DND-41 (cell line): ENCODE data around the gene MROH7.

ENCODE experiments used
- ATAC-seq: fragments of 200-7000 bp; cut with Tn5 transposase; 3 replicates; pipeline ENCODE4 v1.9.1; 2021; ENCODE audit warnings: low read depth; ENCODE audit not compliant: insufficient read depth
- DNase-seq: peaks from one replicate; pipeline ENCODE4 v3.0.0-alpha.2; 2020
- H2AFZ ChIP-seq: 2 replicates; pipeline ENCODE4 v1.6.0; 2012; ENCODE audit warnings: low read depth, low read length
- H3K27ac ChIP-seq: 2 replicates; pipeline ENCODE4 v1.5.1; 2012; ENCODE audit warnings: low read length, inconsistent platforms
- H3K27me3 ChIP-seq: fragments of 200-600 bp; sonication (generic); 2 replicates; pipeline ENCODE4 v1.6.0; 2012; ENCODE audit warnings: low read length, mild to moderate bottlenecking, inconsistent platforms; ENCODE audit not compliant: insufficient read depth, poor library complexity
- H3K36me3 ChIP-seq: 2 replicates; pipeline ENCODE4 v1.5.1; 2012; ENCODE audit warnings: low read length, inconsistent platforms; ENCODE audit not compliant: insufficient read depth
- H3K4me1 ChIP-seq: 2 replicates; pipeline ENCODE4 v1.5.1; 2012; ENCODE audit warnings: mild to moderate bottlenecking, low read length; ENCODE audit not compliant: insufficient read depth
- H3K4me2 ChIP-seq: 2 replicates; pipeline ENCODE4 v1.6.0; 2012; ENCODE audit warnings: mild to moderate bottlenecking, moderate library complexity, low read length, inconsistent platforms; ENCODE audit not compliant: insufficient read depth
- H3K4me3 ChIP-seq, 2 experiments: fragments of 200-600 bp in 1 of 2; shearing (Covaris generic) in 1 of 2; 2 replicates each; pipeline ENCODE4 v1.5.1; 2012 to 2016; ENCODE audit warnings: inconsistent platforms in 2 of 2, low read length in 2 of 2, mild to moderate bottlenecking in 2 of 2, low read depth in 1 of 2, moderate library complexity in 1 of 2
- H3K79me2 ChIP-seq: 2 replicates; pipeline ENCODE4 v1.6.0; 2012; ENCODE audit warnings: low read length, inconsistent platforms; ENCODE audit not compliant: insufficient read depth
- H3K9ac ChIP-seq: 2 replicates; pipeline ENCODE4 v1.6.0; 2012; ENCODE audit warnings: low read depth, mild to moderate bottlenecking, inconsistent platforms, low read length, moderate library complexity
- H3K9me3 ChIP-seq: 2 replicates; pipeline ENCODE4 v1.5.1; 2012; ENCODE audit warnings: low read length, moderate library complexity, mild to moderate bottlenecking, inconsistent platforms; ENCODE audit not compliant: insufficient read depth, severe bottlenecking
- H4K20me1 ChIP-seq: 2 replicates; pipeline ENCODE4 v1.6.0; 2012; ENCODE audit warnings: low read length; ENCODE audit not compliant: insufficient read depth
- CTCF ChIP-seq: IDR thresholded peaks from 2 replicates; pipeline ENCODE4 v1.5.1; 2012; ENCODE audit warnings: borderline replicate concordance, low read length, moderate library complexity, mild to moderate bottlenecking; ENCODE audit not compliant: poor library complexity, severe bottlenecking; ENCODE audit errors: extremely low read depth
- EZH2 ChIP-seq: IDR thresholded peaks from 3 replicates; pipeline ENCODE4 v1.6.1; 2012; ENCODE audit warnings: borderline replicate concordance, low read depth, mild to moderate bottlenecking, moderate library complexity, low read length, inconsistent platforms; ENCODE audit not compliant: severe bottlenecking

The MROH7 gene

GRCh38 chr1:54705153-54705552 lies 63.6 kb downstream of the MROH7 start:
- Histone ChIP-seq H3K27ac (no peak overlapping the region), H3K4me1 (no peaks in the 10 kb centered on the region), H3K36me3 (no peaks in the 10 kb centered on the region), H4K20me1 (no peaks in the 10 kb centered on the region; the same call in 1 of the 2 replicates), H3K9me3 (no peaks in the 10 kb centered on the region), H3K4me2 (no peak overlapping the region), H3K79me2 (no peaks in the 10 kb centered on the region), H3K4me3 (no peak overlapping the region), H3K27me3 (no peaks in the 10 kb centered on the region), H3K9ac (no peak overlapping the region), H2AFZ (no peak overlapping the region)
- TF ChIP-seq CTCF (no peak), EZH2 (no peak)
- ATAC-seq: no peak; the same call in 2 of the 3 replicates
- DNase-seq: peak; percentile 20

- no peaks in the 10 kb centered on the region; the same call in 1 of the 2 replicates for H4K20me1 ChIP-seq
- no peak overlapping the region for H3K9ac ChIP-seq
- no peak overlapping the region for H3K4me2 ChIP-seq
- no peaks in the 10 kb centered on the region for H3K27me3 ChIP-seq
- DNase-seq: no peak
- no peak overlapping the region for H2AFZ ChIP-seq
- no peak overlapping the region for H3K4me3 ChIP-seq
- no peak for TF ChIP-seq CTCF
- TF ChIP-seq EZH2: no peak
- no peak overlapping the region for H3K27ac ChIP-seq
- H3K9me3 ChIP-seq: no peaks in the 10 kb centered on the region
- no peaks in the 10 kb centered on the region for H3K4me1 ChIP-seq
- H3K79me2 ChIP-seq: no peaks in the 10 kb centered on the region
- H3K36me3 ChIP-seq: no peaks in the 10 kb centered on the region
- ATAC-seq: no peak
Observed at GRCh38 chr1:54706419-54706818, 64.8 kb downstream of the MROH7 start.

DNA sequence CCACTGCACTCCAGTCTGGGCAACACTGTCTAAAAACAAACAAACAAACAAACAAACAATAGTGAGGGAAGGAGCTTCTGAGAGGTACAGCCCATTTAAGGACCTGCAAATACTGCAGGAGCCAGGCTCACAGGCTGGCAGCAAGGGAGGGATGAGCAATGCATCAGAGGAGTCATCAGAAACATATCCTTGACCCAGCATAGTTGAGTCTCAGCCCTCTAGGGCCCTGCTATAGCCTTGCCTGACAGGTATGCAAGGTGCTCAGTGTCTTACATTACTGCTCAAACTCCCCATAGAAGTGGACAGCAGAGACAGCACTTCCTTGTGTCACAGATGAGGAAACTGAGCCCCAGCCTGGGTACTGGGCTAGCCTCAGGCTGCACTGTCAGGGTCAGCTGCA lies 66.8 kb downstream of the MROH7 start:
- DNase-seq: no peak
- Histone ChIP-seq H3K4me2 (no peak overlapping the region), H3K27ac (no peak overlapping the region), H3K79me2 (no peaks in the 10 kb centered on the region), H3K36me3 (no peaks in the 10 kb centered on the region), H3K9ac (no peak overlapping the region), H3K4me1 (no peaks in the 10 kb centered on the region), H2AFZ (no peak overlapping the region), H3K4me3 (no peak overlapping the region), H3K9me3 (no peaks in the 10 kb centered on the region), H4K20me1 (no peaks in the 10 kb centered on the region; the same call in 1 of the 2 replicates), H3K27me3 (no peaks in the 10 kb centered on the region)
- ATAC-seq: no peak
- TF ChIP-seq EZH2: no peak
- TF ChIP-seq CTCF: no peak
